Kidney (tissue), 14 donors: ENCODE measurements around the gene TPST1. TPM values are rescaled to one million over a fixed set of nuclear protein-coding genes. Genes with fewer than 3 reads are reported as not detected.
"Not testable (repeated sequence)": the region's sequence is repeated elsewhere in the genome, so short reads cannot be mapped to it uniquely, and the experiment has no call there.

Source experiments
- DNase-seq, 5 donors: peaks; one replicate each; pipeline ENCODE4 v3.0.0-alpha.2; 2013 to 2020
- FAIRE-seq: peaks from 2 replicates; lab custom pipeline; 2012; peaks lifted over from hg19 to GRCh38; lab: Jason Lieb, UNC
- H3K27ac ChIP-seq, 2 donors: one replicate each; pipeline ENCODE4 v1.7.0; 2013; ENCODE audit warnings: low read depth in 2 of 2, low read length in 2 of 2, inconsistent platforms in 1 of 2
- H3K27me3 ChIP-seq: one replicate; pipeline ENCODE4 v1.7.1; 2013; ENCODE audit warnings: low read length, inconsistent platforms; ENCODE audit not compliant: control insufficient read depth, insufficient read depth
- H3K36me3 ChIP-seq, 3 donors: one replicate each; pipeline versions ENCODE4 v1.7.0 to v1.7.1; 2013; ENCODE audit warnings: low read length in 3 of 3, control low read depth in 1 of 3, inconsistent platforms in 1 of 3; ENCODE audit not compliant: insufficient read depth in 3 of 3, control insufficient read depth in 2 of 3
- H3K4me1 ChIP-seq, 3 donors: one replicate each; pipeline versions ENCODE4 v1.7.0 to v1.7.1; 2013; ENCODE audit warnings: low read length in 3 of 3, inconsistent platforms in 1 of 3, low read depth in 1 of 3; ENCODE audit not compliant: control insufficient read depth in 2 of 3, insufficient read depth in 2 of 3
- H3K4me3 ChIP-seq, 3 donors: one replicate each; pipeline versions ENCODE4 v1.7.0 to v1.8.1; 2013; ENCODE audit warnings: low read length in 3 of 3, control low read depth in 1 of 3, inconsistent platforms in 1 of 3
- H3K9ac ChIP-seq, 3 donors: one replicate each; pipeline versions ENCODE4 v1.7.0 to v1.7.1; 2013; ENCODE audit warnings: low read length in 3 of 3, control low read depth in 1 of 3, inconsistent platforms in 1 of 3
- H3K9me3 ChIP-seq, 3 donors: one replicate each; pipeline versions ENCODE4 v1.7.0 to v1.7.1; 2013; ENCODE audit warnings: low read length in 3 of 3, control low read depth in 1 of 3, inconsistent platforms in 1 of 3; ENCODE audit not compliant: control insufficient read depth in 2 of 3, insufficient read depth in 1 of 3
- CTCF ChIP-seq: IDR thresholded peaks from 3 replicates; pipeline ENCODE4 v1.5.1; 2012; ENCODE audit warnings: mild to moderate bottlenecking, moderate library complexity, borderline replicate concordance; ENCODE audit not compliant: insufficient read depth; ENCODE audit errors: extremely low read depth
- intact Hi-C: fragments of 100-400 bp; cut with DNase I; formaldehyde crosslinking; loops from one replicate; pipeline ENCODE4 v1.11.1; 2022
- polyA plus RNA-seq: library from polyadenylated mRNA; stranded (reverse); fragments of 350-450 nt; fragmentation: Illumina TruSeq; extraction: RNeasy Lipid Tissue Mini Kit (QIAGEN cat#74804); gene quantifications from one replicate; pipeline ENCODE4 v1.2.3, GENCODE V29; 2014; ENCODE audit warnings: low read depth, low replicate concordance; ENCODE audit not compliant: insufficient read depth
- total RNA-seq: library from RNA; stranded (reverse); fragmentation: NEBNext Ultra II Directional; extraction: Animal tissue kit (Norgen Biotek cat#: 25700); gene quantifications from one replicate; pipeline ENCODE4 v1.2.1, GENCODE V29; 2021
- donor health status: control.
- donor health status: control.
- donor health status: control.
- donor health status: control.
- donor health status: control.
- donor health status: DM: yes; HTN: yes; CAD: no.
- donor health status: Normal renal cell carcinoma (clear cell type).

TPST1 gene
- total and polyA plus RNA-seq, 2 donors from 2014 or later, result 23.6 to 35.7 TPM

- intact Hi-C loops, result no loop called here
- FAIRE-seq, result no peak
- H3K27me3 ChIP-seq, result no peaks in the 10 kb centered on the region
Observed at GRCh38 chr7:66173856-66174255, 31.3 kb upstream of the TPST1 start.

GRCh38 chr7:66175006-66175405 lies 30.1 kb upstream of the TPST1 start:
- H3K9ac ChIP-seq, H3K27me3 ChIP-seq, intact Hi-C loops, H3K4me3 ChIP-seq, H3K27ac ChIP-seq, H3K36me3 ChIP-seq, H3K4me1 ChIP-seq, FAIRE-seq, DNase-seq, H3K9me3 ChIP-seq: not testable (repeated sequence)

More at GRCh38 chr7:66173856-66174255, 31.3 kb upstream of the TPST1 start:
- H3K27ac ChIP-seq, result no peak overlapping the region
- TF ChIP-seq CTCF, result no peak
- H3K4me1 ChIP-seq, result peaks cover 0 to 5% (median 4%) of the 10 kb centered on the region in 3 donors
- H3K9ac ChIP-seq, result no peak overlapping the region
- no peak overlapping the region for H3K4me3 ChIP-seq
- H3K36me3 ChIP-seq, result no peaks in the 10 kb centered on the region
- no peaks in the 10 kb centered on the region for H3K9me3 ChIP-seq
- no peak for DNase-seq

GRCh38 chr7:66176914-66177313 lies 28.2 kb upstream of the TPST1 start:
- no peak overlapping the region for H3K27ac ChIP-seq
- DNase-seq (no peak), FAIRE-seq (no peak)
- no peaks in the 10 kb centered on the region for H3K9me3 ChIP-seq
- intact Hi-C loops, result no loop called here
- H3K4me1 ChIP-seq, result no peaks in the 10 kb centered on the region
- H3K4me3 ChIP-seq, result no peak overlapping the region
- TF ChIP-seq CTCF, result no peak
- no peaks in the 10 kb centered on the region for H3K27me3 ChIP-seq
- no peak overlapping the region for H3K9ac ChIP-seq
- H3K36me3 ChIP-seq, result no peaks in the 10 kb centered on the region

GRCh38 chr7:66178258-66178657 lies 26.9 kb upstream of the TPST1 start:
- TF ChIP-seq CTCF, result no peak
- Histone ChIP-seq H3K4me1 (no peaks in the 10 kb centered on the region), H3K4me3 (no peak overlapping the region), H3K36me3 (no peaks in the 10 kb centered on the region), H3K9me3 (no peaks in the 10 kb centered on the region), H3K27ac (no peak overlapping the region), H3K27me3 (no peaks in the 10 kb centered on the region), H3K9ac (no peak overlapping the region)
- intact Hi-C loops, result no loop called here
- FAIRE-seq (no peak), DNase-seq (no peak)
